ENCODE measurements around the gene RPL29. TPM values are rescaled to one million over a fixed set of nuclear protein-coding genes. Genes with fewer than 3 reads are reported as not detected.
"Not testable (repeated sequence)": the region's sequence is repeated elsewhere in the genome, so short reads cannot be mapped to it uniquely, and the experiment has no call there.

Gene RPL29
- polyA plus RNA-seq (2013) = 3,521 TPM

DNA sequence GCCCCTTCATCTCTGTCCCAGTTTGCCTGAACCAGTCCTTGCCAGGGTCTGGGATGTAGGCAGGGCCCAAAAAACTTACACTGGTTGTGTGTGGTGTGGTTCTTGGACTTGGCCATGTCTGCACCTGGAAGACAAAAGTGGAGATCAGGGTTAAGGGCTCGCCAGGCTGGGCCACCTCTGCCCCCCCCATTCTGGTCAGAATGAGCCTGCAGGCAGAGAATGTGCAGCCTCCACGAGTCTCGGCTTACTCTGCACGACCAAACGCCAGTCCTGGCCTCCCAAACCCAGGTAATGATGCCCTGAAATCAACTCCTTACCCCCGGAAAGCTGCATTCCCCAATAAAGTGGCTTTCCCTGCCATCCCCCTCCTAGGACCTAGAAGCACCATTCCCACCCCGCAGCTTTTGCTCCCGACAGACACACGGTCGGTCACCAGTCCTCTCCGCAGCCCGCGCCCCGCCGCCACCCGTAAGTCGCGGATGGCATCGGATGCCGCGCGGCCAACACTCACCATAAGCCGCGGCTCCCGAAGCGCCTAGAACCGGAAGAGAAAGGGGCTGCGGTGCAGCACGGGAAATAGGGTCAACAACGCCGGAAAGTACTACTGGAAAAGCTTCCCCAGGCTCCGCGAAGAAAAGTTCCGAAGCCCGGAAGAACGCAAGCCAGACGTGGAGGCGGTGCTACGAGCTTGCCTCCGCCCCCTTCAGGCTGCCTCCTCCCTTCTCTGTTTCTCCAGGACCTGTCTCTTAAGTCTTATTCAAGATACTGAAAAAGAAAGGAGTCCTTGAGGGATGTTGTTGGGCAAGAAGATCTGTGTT lies at the start of gene RPL29:
Gene RPL29, minus strand, starts transcription at position 550 of the 818 bp plus-strand sequence. Its CDS starts 434 bp downstream, at position 116.
- DNase-seq = peak; percentile 96 to 98 (median 97)

DNA sequence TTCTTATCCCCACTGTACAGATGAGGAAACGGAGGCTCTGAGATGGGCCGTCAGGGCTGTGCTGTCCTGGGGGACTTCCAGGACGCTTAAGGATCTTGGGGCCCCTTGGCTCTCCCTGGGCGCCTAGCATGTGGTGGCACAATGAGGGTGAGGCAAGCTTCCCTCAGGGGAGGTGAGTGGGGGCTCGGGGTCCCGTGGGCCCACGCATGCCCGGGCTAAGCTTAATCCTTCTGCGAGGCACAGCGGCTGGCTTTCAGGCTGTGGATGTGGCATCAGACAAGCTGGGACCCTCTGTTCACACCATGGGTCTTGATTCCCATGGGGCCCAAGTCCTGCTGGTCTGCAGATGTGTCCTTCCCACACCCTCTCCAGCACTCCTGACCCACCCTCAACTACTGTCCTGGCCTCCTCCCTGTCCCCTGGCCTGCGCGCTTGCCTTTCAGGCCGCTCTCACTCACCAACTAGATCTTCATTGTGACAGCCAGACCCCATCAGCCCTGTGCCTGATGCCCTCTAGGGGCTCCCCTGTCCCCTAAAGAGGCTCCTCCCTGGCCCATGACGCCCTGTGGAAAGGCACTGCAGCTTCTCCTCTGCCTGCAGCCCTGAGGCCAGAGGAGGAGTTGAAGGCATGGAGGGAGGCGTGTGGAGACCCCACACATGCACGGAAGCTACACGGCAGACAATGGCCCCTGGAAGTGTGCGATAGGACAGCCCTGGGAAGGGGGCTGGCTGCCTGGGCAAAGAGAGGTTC lies 49.3 kb upstream of the RPL29 start:
- POLR2A ChIA-PET = interaction anchor here (0.6 kb wide), 1 partner anchor 39 kb away, joined by 3 read pairs; no protein-coding TSS in a partner anchor
- Histone ChIP-seq H3K27ac (ENCODE audit: insufficient read depth in 1 of 2, low read depth in 1 of 2, low read length in 2 of 2, poor library complexity in 1 of 2, severe bottlenecking in 2 of 2) (no peak overlapping the region), H3K27me3 (replicated peaks in 2 of 5; ENCODE audit: control insufficient read depth in 4 of 5, insufficient read depth in 5 of 5, low read length in 4 of 5) (no peaks in the 10 kb centered on the region), H3K4me1 (ENCODE audit: control extremely low read depth in 1 of 4, control insufficient read depth in 4 of 4, insufficient read depth in 4 of 4, low read length in 3 of 4) (peaks cover 0 to 16% (median 10%) of the 10 kb centered on the region in 4 experiments), H3K36me3 (ENCODE audit: control insufficient read depth in 4 of 4, insufficient read depth in 4 of 4, low read length in 3 of 4) (peaks cover 0 to 27% (median 13%) of the 10 kb centered on the region in 4 experiments), H3K4me3 (ENCODE audit: control insufficient read depth in 1 of 7, extremely low read depth in 1 of 7, insufficient read depth in 4 of 7, low read depth in 2 of 7, low read length in 6 of 7) (no peak overlapping the region), H3K9me3 (ENCODE audit: control extremely low read depth in 1 of 5, control insufficient read depth in 4 of 5, insufficient read depth in 2 of 5, low read depth in 1 of 5, low read length in 4 of 5) (no peaks in the 10 kb centered on the region)
- CTCF ChIA-PET = interaction anchor here (0.6 to 5.3 kb wide), 10 partner anchors 7 to 100 kb away, joined by 3 to 41 read pairs (median 4); no protein-coding TSS in a partner anchor
- 98% methylated on average over 14 of the region's 18 CpGs for WGBS (ENCODE audit: insufficient coverage)
- DNase-seq = peak in 2 of 3 donors; percentile 53 to 60

More for the DNA sequence above, at the start of gene RPL29:
- ChIA-PET POLR2A (interaction anchor here (1.3 kb wide), 2 partner anchors 12 to 159 kb away, joined by 3 to 4 read pairs; partner anchors contain the start of genes ACY1 and POC1A), CTCF (interaction anchor here (1.1 to 6.7 kb wide), 5 partner anchors 13 to 150 kb away, joined by 3 to 52 read pairs (median 4); partner anchors contain the start of genes ABHD14A and ACY1)
- Histone ChIP-seq H3K27ac (ENCODE audit: insufficient read depth in 1 of 2, low read depth in 1 of 2, low read length in 2 of 2, poor library complexity in 1 of 2, severe bottlenecking in 2 of 2) (peak within 1 kb of the TSS; percentile 95 to 98), H3K36me3 (ENCODE audit: control insufficient read depth in 4 of 4, insufficient read depth in 4 of 4, low read length in 3 of 4) (peaks cover 8 to 38% (median 22%) of the 10 kb centered on the region in 4 experiments), H3K4me3 (ENCODE audit: control insufficient read depth in 1 of 7, extremely low read depth in 1 of 7, insufficient read depth in 4 of 7, low read depth in 2 of 7, low read length in 6 of 7) (peak within 1 kb of the TSS; percentile 64 to 100 (median 95)), H3K4me1 (ENCODE audit: control extremely low read depth in 1 of 4, control insufficient read depth in 4 of 4, insufficient read depth in 4 of 4, low read length in 3 of 4) (peaks cover 6 to 32% (median 15%) of the 10 kb centered on the region in 4 experiments), H3K27me3 (replicated peaks in 2 of 5; ENCODE audit: control insufficient read depth in 4 of 5, insufficient read depth in 5 of 5, low read length in 4 of 5) (no peaks in the 10 kb centered on the region), H3K9me3 (ENCODE audit: control extremely low read depth in 1 of 5, control insufficient read depth in 4 of 5, insufficient read depth in 2 of 5, low read depth in 1 of 5, low read length in 4 of 5) (no peaks in the 10 kb centered on the region)
- WGBS (ENCODE audit: insufficient coverage) = 0% methylated on average over 24 of the region's 40 CpGs

DNA sequence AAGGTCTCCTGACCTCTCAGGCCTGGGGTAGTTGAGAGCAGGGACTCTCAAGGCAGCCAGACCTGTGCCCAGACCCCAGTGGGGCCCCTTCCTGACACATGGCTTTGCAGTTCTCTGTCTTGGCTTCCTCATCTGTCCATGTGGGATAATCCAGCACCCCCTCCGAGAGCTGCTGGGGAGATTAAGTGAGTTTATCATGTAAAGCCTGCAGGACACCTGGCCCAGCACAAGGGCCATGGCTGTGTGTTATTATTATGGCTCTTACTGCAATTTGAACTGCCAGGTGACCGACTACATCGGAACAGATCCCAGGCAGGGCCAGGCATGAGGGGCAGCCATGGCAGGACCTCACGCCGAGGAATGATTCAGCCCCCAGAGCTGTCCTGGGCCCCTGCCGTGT lies 48.1 kb upstream of the RPL29 start:
- no peak overlapping the region for H3K4me3 ChIP-seq (ENCODE audit: control insufficient read depth in 1 of 7, extremely low read depth in 1 of 7, insufficient read depth in 4 of 7, low read depth in 2 of 7, low read length in 6 of 7)
- CTCF ChIA-PET = interaction anchor here (0.8 to 5.3 kb wide), 6 partner anchors 8 to 101 kb away, joined by 4 to 41 read pairs (median 6); no protein-coding TSS in a partner anchor
- H3K27me3 ChIP-seq (replicated peaks in 2 of 5; ENCODE audit: control insufficient read depth in 4 of 5, insufficient read depth in 5 of 5, low read length in 4 of 5) = no peaks in the 10 kb centered on the region
- POLR2A ChIA-PET = no interaction called here
- DNase-seq = no peak
- H3K4me1 ChIP-seq (ENCODE audit: control extremely low read depth in 1 of 4, control insufficient read depth in 4 of 4, insufficient read depth in 4 of 4, low read length in 3 of 4) = peaks cover 0 to 11% (median 6%) of the 10 kb centered on the region in 4 experiments
- 78% methylated on average over 5 of the region's 6 CpGs for WGBS (ENCODE audit: insufficient coverage)
- no peaks in the 10 kb centered on the region for H3K9me3 ChIP-seq (ENCODE audit: control extremely low read depth in 1 of 5, control insufficient read depth in 4 of 5, insufficient read depth in 2 of 5, low read depth in 1 of 5, low read length in 4 of 5)
- H3K36me3 ChIP-seq (ENCODE audit: control insufficient read depth in 4 of 4, insufficient read depth in 4 of 4, low read length in 3 of 4) = peaks cover 0 to 14% (median 6%) of the 10 kb centered on the region in 4 experiments
- H3K27ac ChIP-seq (ENCODE audit: insufficient read depth in 1 of 2, low read depth in 1 of 2, low read length in 2 of 2, poor library complexity in 1 of 2, severe bottlenecking in 2 of 2) = no peak overlapping the region

DNA sequence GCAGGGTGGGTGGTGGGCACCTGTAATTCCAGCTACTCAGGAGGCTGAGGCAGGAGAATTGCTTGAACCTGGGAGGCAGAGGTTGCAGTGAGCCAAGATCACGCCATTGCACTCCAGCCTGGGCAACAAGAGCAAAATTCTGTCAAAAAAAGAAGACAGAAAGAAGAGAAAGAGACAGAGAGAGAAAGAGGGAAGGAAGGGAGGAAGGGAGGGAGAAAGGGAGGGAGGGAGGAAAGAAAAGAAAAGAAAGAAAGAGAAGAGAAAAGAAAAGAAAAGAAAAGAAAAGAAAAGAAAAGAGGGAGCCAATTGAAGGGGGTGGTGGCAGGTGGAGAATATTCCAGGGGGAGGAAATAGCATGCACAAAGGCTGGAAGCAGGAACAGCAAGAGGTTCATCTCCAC lies 47.3 kb upstream of the RPL29 start:
- peaks cover 0 to 11% (median 6%) of the 10 kb centered on the region in 4 experiments for H3K4me1 ChIP-seq (ENCODE audit: control extremely low read depth in 1 of 4, control insufficient read depth in 4 of 4, insufficient read depth in 4 of 4, low read length in 3 of 4)
- H3K9me3 ChIP-seq (ENCODE audit: control extremely low read depth in 1 of 5, control insufficient read depth in 4 of 5, insufficient read depth in 2 of 5, low read depth in 1 of 5, low read length in 4 of 5); DNase-seq; H3K27ac ChIP-seq (ENCODE audit: insufficient read depth in 1 of 2, low read depth in 1 of 2, low read length in 2 of 2, poor library complexity in 1 of 2, severe bottlenecking in 2 of 2); H3K4me3 ChIP-seq (ENCODE audit: control insufficient read depth in 1 of 7, extremely low read depth in 1 of 7, insufficient read depth in 4 of 7, low read depth in 2 of 7, low read length in 6 of 7); POLR2A ChIA-PET; H3K27me3 ChIP-seq (replicated peaks in 2 of 5; ENCODE audit: control insufficient read depth in 4 of 5, insufficient read depth in 5 of 5, low read length in 4 of 5); H3K36me3 ChIP-seq (ENCODE audit: control insufficient read depth in 4 of 4, insufficient read depth in 4 of 4, low read length in 3 of 4): not testable (repeated sequence)
- CTCF ChIA-PET = interaction anchor here (0.5 to 5.3 kb wide), 6 partner anchors 9 to 102 kb away, joined by 3 to 41 read pairs (median 4); no protein-coding TSS in a partner anchor
- WGBS (ENCODE audit: insufficient coverage) = 100% methylated on average over 1 of the region's 1 CpG

DNA sequence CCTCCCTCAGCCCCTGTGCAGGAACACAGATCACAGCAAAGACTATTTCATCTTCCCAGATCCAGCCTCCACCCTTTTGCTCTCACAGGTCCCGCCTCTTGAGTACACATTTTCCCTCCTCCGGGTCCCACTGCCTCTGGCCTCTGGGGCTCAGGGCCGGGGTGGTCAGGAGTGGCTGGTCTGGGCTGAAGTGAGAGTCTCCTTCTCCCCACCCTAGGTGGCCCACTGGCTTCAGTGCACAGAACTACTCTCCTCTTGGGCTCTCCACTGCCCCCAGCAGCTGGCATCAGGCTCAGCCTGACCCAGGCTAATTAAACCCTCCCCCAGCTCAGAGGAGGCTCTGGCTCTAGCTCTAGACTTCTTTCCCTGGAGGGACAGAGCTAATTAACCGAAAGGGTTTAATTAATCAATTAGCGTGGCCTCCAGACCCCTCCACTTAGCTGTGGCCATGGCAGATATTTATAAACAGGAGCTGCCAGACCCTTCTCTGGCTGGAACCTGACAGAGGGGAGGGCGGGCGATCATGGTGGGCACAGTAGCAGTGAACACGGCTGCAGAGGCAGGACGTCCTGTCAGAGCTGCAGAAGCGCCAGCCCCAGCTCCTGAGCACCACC lies 45.5 kb upstream of the RPL29 start:
- no peak for DNase-seq
- H3K4me1 ChIP-seq (ENCODE audit: control extremely low read depth in 1 of 4, control insufficient read depth in 4 of 4, insufficient read depth in 4 of 4, low read length in 3 of 4) = peaks cover 0 to 11% (median 6%) of the 10 kb centered on the region in 4 experiments
- H3K27ac ChIP-seq (ENCODE audit: insufficient read depth in 1 of 2, low read depth in 1 of 2, low read length in 2 of 2, poor library complexity in 1 of 2, severe bottlenecking in 2 of 2) = no peak overlapping the region
- H3K36me3 ChIP-seq (ENCODE audit: control insufficient read depth in 4 of 4, insufficient read depth in 4 of 4, low read length in 3 of 4) = no peaks in the 10 kb centered on the region
- H3K27me3 ChIP-seq (replicated peaks in 2 of 5; ENCODE audit: control insufficient read depth in 4 of 5, insufficient read depth in 5 of 5, low read length in 4 of 5) = no peaks in the 10 kb centered on the region
- ChIA-PET POLR2A (interaction anchor here (0.9 kb wide), 1 partner anchor 33 kb away, joined by 3 read pairs; no protein-coding TSS in a partner anchor), CTCF (interaction anchor here (0.8 to 5.3 kb wide), 12 partner anchors 11 to 105 kb away, joined by 3 to 41 read pairs (median 4); partner anchors contain the start of gene DUSP7)
- 95% methylated on average over 8 of the region's 10 CpGs for WGBS (ENCODE audit: insufficient coverage)
- no peak overlapping the region for H3K4me3 ChIP-seq (ENCODE audit: control insufficient read depth in 1 of 7, extremely low read depth in 1 of 7, insufficient read depth in 4 of 7, low read depth in 2 of 7, low read length in 6 of 7)
- no peaks in the 10 kb centered on the region for H3K9me3 ChIP-seq (ENCODE audit: control extremely low read depth in 1 of 5, control insufficient read depth in 4 of 5, insufficient read depth in 2 of 5, low read depth in 1 of 5, low read length in 4 of 5)

DNA sequence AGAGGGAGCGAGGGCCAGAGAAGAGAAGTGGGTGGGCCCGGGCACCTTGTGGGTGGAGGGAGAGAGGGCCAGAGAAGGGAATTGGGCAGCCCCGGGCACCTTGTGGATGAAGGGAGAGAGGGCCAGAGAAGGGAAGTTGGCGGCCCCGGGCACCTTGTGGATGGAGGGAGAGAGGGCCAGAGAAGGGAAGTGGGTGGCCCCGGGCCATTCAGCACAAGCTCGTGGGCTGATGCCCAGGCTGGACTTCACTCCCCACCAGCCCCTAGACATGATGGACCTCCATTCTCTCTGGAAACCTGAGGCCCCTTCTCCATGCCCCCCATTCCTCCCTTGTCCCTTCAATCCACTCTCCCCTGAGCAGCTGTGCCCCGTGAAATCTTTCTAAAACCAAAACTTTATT lies 44.9 kb upstream of the RPL29 start:
- 96% methylated on average over 3 of the region's 8 CpGs for WGBS (ENCODE audit: insufficient coverage)
- ChIA-PET POLR2A (interaction anchor here (0.9 to 1.1 kb wide), 2 partner anchors 13 to 33 kb away, joined by 3 read pairs; no protein-coding TSS in a partner anchor), CTCF (interaction anchor here (0.8 to 5.3 kb wide), 9 partner anchors 8 to 106 kb away, joined by 3 to 41 read pairs (median 4); no protein-coding TSS in a partner anchor)

More for the DNA sequence above, 44.9 kb upstream of the RPL29 start:
- H3K27me3 ChIP-seq (replicated peaks in 2 of 5; ENCODE audit: control insufficient read depth in 4 of 5, insufficient read depth in 5 of 5, low read length in 4 of 5) = no peaks in the 10 kb centered on the region
- H3K36me3 ChIP-seq (ENCODE audit: control insufficient read depth in 4 of 4, insufficient read depth in 4 of 4, low read length in 3 of 4) = no peaks in the 10 kb centered on the region
- no peaks in the 10 kb centered on the region for H3K9me3 ChIP-seq (ENCODE audit: control extremely low read depth in 1 of 5, control insufficient read depth in 4 of 5, insufficient read depth in 2 of 5, low read depth in 1 of 5, low read length in 4 of 5)
- no peak overlapping the region for H3K27ac ChIP-seq (ENCODE audit: insufficient read depth in 1 of 2, low read depth in 1 of 2, low read length in 2 of 2, poor library complexity in 1 of 2, severe bottlenecking in 2 of 2)
- DNase-seq = no peak
- no peak overlapping the region for H3K4me3 ChIP-seq (ENCODE audit: control insufficient read depth in 1 of 7, extremely low read depth in 1 of 7, insufficient read depth in 4 of 7, low read depth in 2 of 7, low read length in 6 of 7)
- peaks cover 0 to 11% (median 6%) of the 10 kb centered on the region in 4 experiments for H3K4me1 ChIP-seq (ENCODE audit: control extremely low read depth in 1 of 4, control insufficient read depth in 4 of 4, insufficient read depth in 4 of 4, low read length in 3 of 4)
